CD14-positive monocyte (primary cell): ENCODE data around the gene OPN3. TPM values are rescaled to one million over a fixed set of nuclear protein-coding genes. Genes with fewer than 3 reads are reported as not detected.

Source experiments
- DNase-seq, 3 donors: peaks; one replicate each; pipeline ENCODE4 v3.0.0-alpha.2; 2011 to 2022
- H2AFZ ChIP-seq: 2 replicates; pipeline ENCODE4 v1.6.0; 2012; ENCODE audit warnings: mild to moderate bottlenecking, low read depth, low read length, inconsistent platforms; ENCODE audit not compliant: insufficient read depth, poor library complexity, severe bottlenecking
- H3K27ac ChIP-seq, 2 donors: 1 replicate in 1 of 2; 2 replicates in 1 of 2; pipeline ENCODE4 v1.5.1; 2012 to 2013; ENCODE audit warnings: low read length in 2 of 2, control low read depth in 1 of 2, inconsistent platforms in 1 of 2, low read depth in 1 of 2, mild to moderate bottlenecking in 1 of 2
- H3K27me3 ChIP-seq, 2 donors: one replicate each; pipeline versions ENCODE4 v1.6.0 to v1.6.1; 2011 to 2013; ENCODE audit warnings: low read length in 2 of 2; ENCODE audit not compliant: control insufficient read depth in 2 of 2, insufficient read depth in 2 of 2
- H3K36me3 ChIP-seq, 2 donors: replicated peaks in 1 of 2; 1 replicate in 1 of 2; 2 replicates in 1 of 2; pipeline versions ENCODE4 v1.5.1 to v1.6.1; 2012 to 2013; ENCODE audit warnings: low read length in 2 of 2, control low read depth in 1 of 2, inconsistent platforms in 1 of 2, mild to moderate bottlenecking in 1 of 2; ENCODE audit not compliant: insufficient read depth in 2 of 2, control insufficient read depth in 1 of 2
- H3K4me1 ChIP-seq, 2 donors: 1 replicate in 1 of 2; 2 replicates in 1 of 2; pipeline versions ENCODE4 v1.5.1 to v1.6.1; 2012 to 2013; ENCODE audit warnings: low read length in 2 of 2, control low read depth in 1 of 2, inconsistent platforms in 1 of 2, mild to moderate bottlenecking in 1 of 2, moderate library complexity in 1 of 2; ENCODE audit not compliant: insufficient read depth in 2 of 2, control insufficient read depth in 1 of 2
- H3K4me2 ChIP-seq: replicated peaks from 2 replicates; pipeline ENCODE3; 2012; ENCODE audit warnings: low read length, moderate library complexity, mild to moderate bottlenecking; ENCODE audit not compliant: poor library complexity, severe bottlenecking; ENCODE audit errors: extremely low read depth
- H3K4me3 ChIP-seq, 3 experiments: fragments of 200-600 bp in 1 of 3; sonication (generic) in 1 of 3; replicated peaks in 1 of 3; 1 replicate in 2 of 3; 2 replicates in 1 of 3; pipeline ENCODE4 v1.5.1; 2011 to 2013; ENCODE audit warnings: low read length in 3 of 3, mild to moderate bottlenecking in 3 of 3, control low read depth in 2 of 3, low read depth in 2 of 3, inconsistent platforms in 1 of 3, moderate library complexity in 1 of 3
- H3K79me2 ChIP-seq: 2 replicates; pipeline ENCODE4 v1.6.0; 2012; ENCODE audit warnings: mild to moderate bottlenecking, control low read depth, inconsistent platforms, low read length, moderate library complexity; ENCODE audit not compliant: insufficient read depth
- H3K9ac ChIP-seq: 2 replicates; pipeline ENCODE4 v1.6.0; 2017; ENCODE audit warnings: low read length, mild to moderate bottlenecking; ENCODE audit not compliant: insufficient read depth, poor library complexity, severe bottlenecking
- H3K9me3 ChIP-seq, 2 donors: replicated peaks in 1 of 2; 1 replicate in 1 of 2; 2 replicates in 1 of 2; pipeline versions ENCODE4 v1.5.1 to v1.6.1; 2012 to 2013; ENCODE audit warnings: low read length in 2 of 2, control low read depth in 1 of 2; ENCODE audit not compliant: control insufficient read depth in 1 of 2, insufficient read depth in 1 of 2
- H4K20me1 ChIP-seq: 2 replicates; pipeline ENCODE4 v1.6.0; 2012; ENCODE audit warnings: mild to moderate bottlenecking, low read length, control low read depth, moderate library complexity; ENCODE audit not compliant: insufficient read depth
- H3K27ac Mint-ChIP-seq, 7 donors: one replicate each; pipeline ENCODE4 v1.8.0; 2020; ENCODE audit warnings: mild to moderate bottlenecking in 7 of 7, mixed read lengths in 7 of 7, moderate library complexity in 6 of 7, inconsistent platforms in 2 of 7
- H3K27me3 Mint-ChIP-seq, 3 donors: one replicate each; pipeline ENCODE4 v1.8.0; 2021 to 2022; ENCODE audit warnings: low read depth in 3 of 3, mild to moderate bottlenecking in 3 of 3, mixed read lengths in 3 of 3, moderate library complexity in 3 of 3, inconsistent platforms in 1 of 3
- H3K36me3 Mint-ChIP-seq, 2 donors: one replicate each; pipeline ENCODE4 v1.8.0; 2020; ENCODE audit warnings: mixed read lengths in 2 of 2, inconsistent platforms in 1 of 2, mild to moderate bottlenecking in 1 of 2
- H3K4me1 Mint-ChIP-seq: one replicate; pipeline ENCODE4 v1.8.0; 2020; ENCODE audit warnings: mild to moderate bottlenecking, mixed read lengths
- H3K4me3 Mint-ChIP-seq, 2 donors: one replicate each; pipeline ENCODE4 v1.8.0; 2020; ENCODE audit warnings: mild to moderate bottlenecking in 2 of 2, mixed read lengths in 2 of 2, moderate library complexity in 1 of 2
- H3K9me3 Mint-ChIP-seq, 7 donors: one replicate each; pipeline ENCODE4 v1.8.0; 2020 to 2022; ENCODE audit warnings: mixed read lengths in 7 of 7, mild to moderate bottlenecking in 6 of 7, moderate library complexity in 6 of 7, inconsistent platforms in 2 of 7
- CTCF ChIP-seq: fragments of 200-600 bp; IDR thresholded peaks from one replicate; pipeline ENCODE4 v1.8.0; 2022; ENCODE audit warnings: antibody characterized with exemption, mild to moderate bottlenecking
- WGBS: methylation state at CpG from one replicate; pipeline ENCODE4 v1.1.5; 2013; ENCODE audit warnings: missing lambda C conversion rate; ENCODE audit not compliant: insufficient coverage; 5-methylcytosine and 5-hydroxymethylcytosine counted together
- intact Hi-C, 2 donors: fragments of 100-400 bp; cut with micrococcal nuclease; formaldehyde crosslinking; loops; one replicate each; pipeline versions ENCODE4 v1.15.0 to v1.15.1; 2023
- polyA plus RNA-seq, 3 donors: library from polyadenylated mRNA; depleted of rRNA in 1 of 3; unstranded in 2 of 3; stranded (reverse) in 1 of 3; fragments of 300-500 nt in 2 of 3; fragments of >200 nt in 1 of 3; fragmentation: Illumina TruSeq in 2 of 3; gene quantifications; 1 replicate in 2 of 3; 2 replicates in 1 of 3; pipeline ENCODE4 v1.2.3, GENCODE V29; 2012 to 2021

The OPN3 gene
- polyA plus RNA-seq, 3 donors, result 14.5 to 56.1 (median 55.2) TPM

- no peak overlapping the region for H3K4me3 ChIP-seq
- H3K27me3 Mint-ChIP-seq, result peaks cover 5 to 21% (median 7%) of the 10 kb centered on the region in 3 donors
- TF ChIP-seq CTCF, result no peak
- no peak overlapping the region for H3K4me3 Mint-ChIP-seq
- intact Hi-C loops, result no loop called here
- no peaks in the 10 kb centered on the region for H3K9me3 ChIP-seq
- peaks cover 0 to 4% of the 10 kb centered on the region in 2 donors for H3K27me3 ChIP-seq
- no peaks in the 10 kb centered on the region for H4K20me1 ChIP-seq
- no peaks in the 10 kb centered on the region for H3K79me2 ChIP-seq
- no peak overlapping the region for H3K4me2 ChIP-seq
- H3K9me3 Mint-ChIP-seq, result peaks cover 1 to 6% (median 2%) of the 10 kb centered on the region in 7 donors
- no peak overlapping the region for H3K27ac Mint-ChIP-seq
- H3K9ac ChIP-seq, result no peak overlapping the region
- no peaks in the 10 kb centered on the region for H3K36me3 Mint-ChIP-seq
- H2AFZ ChIP-seq, result no peak overlapping the region
- no peaks in the 10 kb centered on the region for H3K4me1 ChIP-seq
- H3K27ac ChIP-seq, result no peak overlapping the region
- 100% methylated on average over 2 of the region's 4 CpGs for WGBS
- no peaks in the 10 kb centered on the region for H3K36me3 ChIP-seq
- no peak for DNase-seq
- H3K4me1 Mint-ChIP-seq, result no peaks in the 10 kb centered on the region
Observed at GRCh38 chr1:241675983-241676382, 35.8 kb upstream of the OPN3 start.

- Histone ChIP-seq H3K27me3 (peaks cover 0 to 4% of the 10 kb centered on the region in 2 donors), H2AFZ (no peak overlapping the region), H3K27ac (no peak overlapping the region), H3K36me3 (no peaks in the 10 kb centered on the region), H3K4me1 (no peaks in the 10 kb centered on the region), H3K9me3 (no peaks in the 10 kb centered on the region), H4K20me1 (no peaks in the 10 kb centered on the region), H3K79me2 (no peaks in the 10 kb centered on the region), H3K4me3 (no peak overlapping the region), H3K4me2 (no peak overlapping the region), H3K9ac (no peak overlapping the region)
- Mint-ChIP-seq H3K27me3 (peaks cover 0 to 20% (median 7%) of the 10 kb centered on the region in 3 donors), H3K4me1 (no peaks in the 10 kb centered on the region), H3K4me3 (no peak overlapping the region), H3K9me3 (peaks cover 1 to 3% (median 2%) of the 10 kb centered on the region in 7 donors), H3K36me3 (no peaks in the 10 kb centered on the region), H3K27ac (peak overlapping the region in 1 of 7 donors; percentile 41)
- no peak for DNase-seq
- no CpG with 5 or more reads among the region's 1 CpG for WGBS
- TF ChIP-seq CTCF, result no peak
- intact Hi-C loops, result no loop called here
Observed at GRCh38 chr1:241674805-241675384, 34.7 kb upstream of the OPN3 start.
